ACC112 (cell line): Measurements from ENCODE around the gene CAMK2N2.

Experiments used
- H2AFZ ChIP-seq: fragments of 200-600 bp; sonication (generic); one replicate; pipeline ENCODE4 v1.6.0; 2017; ENCODE audit warnings: antibody characterized with exemption, low read length; ENCODE audit not compliant: unreplicated experiment
- H3K27ac ChIP-seq: fragments of 200-600 bp; sonication (generic); 2 replicates; pipeline ENCODE4 v1.5.1; 2014; ENCODE audit warnings: low read depth, mild to moderate bottlenecking, antibody characterized with exemption, low read length, moderate library complexity
- H3K27me3 ChIP-seq: fragments of 200-600 bp; sonication (generic); 2 replicates; pipeline ENCODE4 v1.6.1; 2014; ENCODE audit warnings: mild to moderate bottlenecking, antibody characterized with exemption, low read length, moderate library complexity, mixed read lengths; ENCODE audit not compliant: insufficient read depth
- H3K36me3 ChIP-seq: fragments of 200-600 bp; sonication (generic); 2 replicates; pipeline ENCODE4 v1.6.1; 2016; ENCODE audit warnings: mild to moderate bottlenecking, antibody characterized with exemption, low read length, moderate library complexity, mixed read lengths; ENCODE audit not compliant: insufficient read depth
- H3K4me1 ChIP-seq: fragments of 200-600 bp; sonication (generic); one replicate; pipeline ENCODE4 v1.6.1; 2016; ENCODE audit warnings: low read length, mixed read lengths; ENCODE audit not compliant: insufficient read depth, unreplicated experiment, control insufficient read depth
- H3K4me3 ChIP-seq: fragments of 200-600 bp; sonication (generic); 2 replicates; pipeline ENCODE4 v1.5.1; 2014; ENCODE audit warnings: mild to moderate bottlenecking, low read depth, low read length
- H3K79me2 ChIP-seq: fragments of 200-600 bp; sonication (generic); one replicate; pipeline ENCODE4 v1.6.0; 2016; ENCODE audit warnings: low read length; ENCODE audit not compliant: control insufficient read depth, unreplicated experiment, insufficient read depth

Gene CAMK2N2

GRCh38 chr3:184261270-184261853, at the start of gene CAMK2N2:
Gene CAMK2N2, minus strand, starts transcription at chr3:184261553. Its CDS starts 268 bp downstream, at chr3:184261285.
- Histone ChIP-seq H3K27me3 (peaks cover 31% of the 10 kb centered on the region), H3K4me1 (peaks cover 5% of the 10 kb centered on the region), H2AFZ (peak within 1 kb of the TSS; percentile 42), H3K4me3 (peak within 1 kb of the TSS; percentile 80), H3K36me3 (no peaks in the 10 kb centered on the region), H3K79me2 (no peaks in the 10 kb centered on the region), H3K27ac (no peak within 1 kb of the TSS)

DNA sequence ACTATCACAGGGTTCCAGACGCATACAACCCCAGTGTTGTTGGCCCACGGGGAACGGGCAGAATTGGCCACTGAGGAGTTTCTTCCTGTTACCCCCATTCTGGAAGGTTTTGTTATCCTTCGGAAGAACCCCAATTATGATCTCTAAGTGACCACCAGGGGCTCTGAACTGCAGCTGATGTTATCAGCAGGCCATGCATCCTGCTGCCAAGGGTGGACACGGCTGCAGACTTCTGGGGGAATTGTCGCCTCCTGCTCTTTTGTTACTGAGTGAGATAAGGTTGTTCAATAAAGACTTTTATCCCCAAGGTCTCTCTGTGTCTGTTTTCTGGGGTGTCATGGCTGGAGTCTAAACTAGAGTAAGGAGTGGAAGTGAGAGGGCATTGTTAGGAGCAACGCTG, 47.4 kb upstream of the CAMK2N2 start:
- no peak overlapping the region for H3K4me3 ChIP-seq
- no peak overlapping the region for H3K27ac ChIP-seq
- no peaks in the 10 kb centered on the region for H3K27me3 ChIP-seq
- no peak overlapping the region for H2AFZ ChIP-seq
- H3K79me2 ChIP-seq, result peaks cover 22% of the 10 kb centered on the region
- H3K36me3 ChIP-seq, result peaks cover 29% of the 10 kb centered on the region
- peaks cover under 1% of the 10 kb centered on the region for H3K4me1 ChIP-seq

- Histone ChIP-seq H3K27ac (no peak overlapping the region), H2AFZ (no peak overlapping the region), H3K79me2 (peaks cover 30% of the 10 kb centered on the region), H3K27me3 (no peaks in the 10 kb centered on the region), H3K4me3 (no peak overlapping the region), H3K4me1 (peaks cover 5% of the 10 kb centered on the region), H3K36me3 (peaks cover 37% of the 10 kb centered on the region)
These were observed 46.6 kb upstream of the CAMK2N2 start for GRCh38 chr3:184307915-184308314.

- peaks cover 20% of the 10 kb centered on the region for H3K4me1 ChIP-seq
- no peak overlapping the region for H3K27ac ChIP-seq
- H3K36me3 ChIP-seq, result peaks cover 50% of the 10 kb centered on the region
- H2AFZ ChIP-seq, result no peak overlapping the region
- H3K4me3 ChIP-seq, result no peak overlapping the region
- peaks cover 44% of the 10 kb centered on the region for H3K79me2 ChIP-seq
- no peaks in the 10 kb centered on the region for H3K27me3 ChIP-seq
These were observed 45.1 kb upstream of the CAMK2N2 start for GRCh38 chr3:184306341-184306972.

GRCh38 chr3:184305577-184305976, 44.2 kb upstream of the CAMK2N2 start:
- H3K79me2 ChIP-seq, result peaks cover 53% of the 10 kb centered on the region
- H3K4me3 ChIP-seq, result no peak overlapping the region
- peaks cover 56% of the 10 kb centered on the region for H3K36me3 ChIP-seq
- peaks cover 28% of the 10 kb centered on the region for H3K4me1 ChIP-seq
- H2AFZ ChIP-seq, result no peak overlapping the region
- H3K27me3 ChIP-seq, result no peaks in the 10 kb centered on the region
- no peak overlapping the region for H3K27ac ChIP-seq

DNA sequence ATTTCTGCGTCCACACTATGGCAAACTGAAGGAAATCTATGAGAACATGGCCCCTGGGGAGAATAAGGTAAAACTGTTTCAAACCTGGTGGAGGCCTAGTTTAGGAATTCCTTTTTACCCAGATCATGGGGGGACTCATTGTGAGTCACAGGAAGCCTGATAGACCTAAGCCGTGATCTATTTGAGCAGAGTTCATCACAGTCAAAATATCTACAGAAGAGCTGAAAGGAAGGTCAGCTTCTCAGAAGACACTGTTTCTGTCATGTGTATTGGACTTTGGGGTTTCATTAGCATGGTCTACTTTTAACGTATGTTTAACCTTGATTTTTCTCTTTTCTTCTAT, 39.0 kb upstream of the CAMK2N2 start:
- H3K27ac ChIP-seq, result peak overlapping the region; percentile 84
- peaks cover 59% of the 10 kb centered on the region for H3K79me2 ChIP-seq
- peaks cover 31% of the 10 kb centered on the region for H3K4me1 ChIP-seq
- H3K36me3 ChIP-seq, result peaks cover 41% of the 10 kb centered on the region
- H3K4me3 ChIP-seq, result peak overlapping the region; percentile 91
- H2AFZ ChIP-seq, result no peak overlapping the region
- no peaks in the 10 kb centered on the region for H3K27me3 ChIP-seq

DNA sequence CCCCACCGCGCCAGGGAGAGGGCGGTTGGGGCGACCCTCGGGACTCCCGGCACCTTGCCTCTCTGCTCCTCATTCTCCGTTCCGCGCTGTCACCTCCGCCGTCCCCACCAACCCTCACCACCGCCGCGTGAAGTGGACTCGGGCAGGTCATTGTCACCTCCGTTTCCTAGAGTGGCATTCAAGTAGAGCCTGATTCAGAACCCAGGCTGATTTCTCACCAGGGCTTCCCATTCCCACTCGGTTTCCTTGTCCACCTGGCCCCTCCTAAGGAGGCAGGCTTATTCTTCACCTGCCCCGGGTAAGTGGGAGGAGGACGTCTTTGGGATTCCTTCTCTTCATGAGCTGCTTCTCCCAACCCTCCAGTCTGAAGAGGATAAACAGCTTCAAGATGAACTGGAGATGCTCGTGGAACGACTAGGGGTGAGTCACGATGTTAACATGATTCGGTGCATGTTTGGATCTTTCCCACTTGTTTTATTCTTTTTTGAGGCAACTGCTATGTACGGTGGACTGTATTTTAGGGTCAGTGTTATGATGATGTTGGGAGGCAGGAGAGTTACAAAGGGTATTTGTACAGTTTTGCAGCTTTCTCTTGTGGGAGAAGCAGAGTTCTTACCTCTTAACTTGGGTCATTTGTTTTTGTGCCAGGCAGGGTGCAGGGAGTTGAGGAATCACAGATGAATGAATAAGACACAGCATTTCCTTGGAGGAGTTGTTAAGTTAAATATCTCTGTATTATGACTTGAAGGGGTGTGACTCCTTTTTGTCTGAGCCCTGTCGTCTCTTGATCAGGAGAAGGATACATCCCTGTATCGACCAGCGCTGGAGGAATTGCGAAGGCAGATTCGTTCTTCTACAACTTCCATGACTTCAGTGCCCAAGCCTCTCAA, 38.4 kb upstream of the CAMK2N2 start:
- Histone ChIP-seq H3K27ac (peak overlapping the region; percentile 84), H3K79me2 (peaks cover 56% of the 10 kb centered on the region), H3K27me3 (no peaks in the 10 kb centered on the region), H3K36me3 (peaks cover 40% of the 10 kb centered on the region), H3K4me1 (peaks cover 31% of the 10 kb centered on the region), H3K4me3 (peak overlapping the region; percentile 91), H2AFZ (no peak overlapping the region)

- peak within 1 kb of the TSS; percentile 84 for H3K27ac ChIP-seq
These were observed 37.6 kb upstream of the CAMK2N2 start, which contains the start of gene PSMD2 for GRCh38 chr3:184298759-184299487. Gene PSMD2, plus strand, starts transcription at chr3:184299241. Its CDS starts 26 bp downstream, at chr3:184299267.

DNA sequence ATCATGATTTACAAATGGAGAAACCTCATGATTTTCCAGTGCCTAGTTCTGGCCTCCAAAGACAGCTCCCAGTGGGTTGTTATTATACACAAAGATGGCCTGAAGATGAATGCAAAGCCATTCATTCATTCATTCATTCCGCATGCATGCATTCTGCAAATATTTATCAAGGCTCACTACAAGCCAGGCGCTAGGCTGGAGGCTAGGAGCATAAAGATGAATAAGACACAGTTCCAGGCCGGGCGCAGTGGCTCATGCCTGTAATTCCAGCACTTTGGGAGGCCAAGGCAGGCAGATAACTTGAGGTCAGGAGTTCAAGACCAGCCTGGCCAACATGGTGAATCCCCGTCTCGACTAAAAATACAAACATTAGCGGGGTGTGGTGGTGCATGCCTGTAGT, 35.3 kb upstream of the CAMK2N2 start:
- Histone ChIP-seq H3K36me3 (peaks cover 10% of the 10 kb centered on the region), H2AFZ (no peak overlapping the region), H3K27me3 (no peaks in the 10 kb centered on the region), H3K4me1 (peaks cover 13% of the 10 kb centered on the region), H3K4me3 (no peak overlapping the region), H3K27ac (no peak overlapping the region), H3K79me2 (peaks cover 25% of the 10 kb centered on the region)

More at GRCh38 chr3:184298759-184299487, 37.6 kb upstream of the CAMK2N2 start, which contains the start of gene PSMD2:
- H3K27me3 ChIP-seq, result no peaks in the 10 kb centered on the region
- H3K36me3 ChIP-seq, result peaks cover 32% of the 10 kb centered on the region
- peak within 1 kb of the TSS; percentile 92 for H2AFZ ChIP-seq
- peaks cover 47% of the 10 kb centered on the region for H3K79me2 ChIP-seq
- H3K4me3 ChIP-seq, result peak within 1 kb of the TSS; percentile 91
- H3K4me1 ChIP-seq, result peaks cover 31% of the 10 kb centered on the region

DNA sequence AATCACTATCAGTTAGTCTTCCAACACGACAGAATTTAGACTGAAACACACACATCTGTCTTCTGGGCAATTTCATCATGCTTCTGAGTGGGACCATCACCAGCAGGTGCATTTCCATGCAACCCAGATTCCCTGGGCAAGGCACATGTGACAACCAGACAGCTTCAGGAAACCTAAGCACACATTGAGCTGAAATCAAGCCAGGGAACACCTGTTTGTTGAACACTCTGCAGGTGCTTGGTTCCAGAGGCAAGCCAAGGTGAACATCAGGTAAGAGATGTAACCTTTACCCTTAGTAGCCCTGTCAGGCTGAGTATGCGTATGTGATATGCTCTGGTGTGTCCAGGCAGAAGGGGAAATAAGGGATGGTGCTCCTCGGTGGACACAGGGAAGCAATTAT, 34.4 kb upstream of the CAMK2N2 start:
- peaks cover 5% of the 10 kb centered on the region for H3K4me1 ChIP-seq
- no peak overlapping the region for H3K4me3 ChIP-seq
- no peak overlapping the region for H3K27ac ChIP-seq
- peaks cover 5% of the 10 kb centered on the region for H3K36me3 ChIP-seq
- peaks cover 17% of the 10 kb centered on the region for H3K79me2 ChIP-seq
- H3K27me3 ChIP-seq, result no peaks in the 10 kb centered on the region
- H2AFZ ChIP-seq, result no peak overlapping the region
